GM10248 (cell line): ENCODE data around the gene ZFAND5.

Experiments
- CTCF ChIA-PET: fragments of 300-600 bp; sonication (Branson Sonifier 250); formaldehyde crosslinking; extraction: SDS; loops from one replicate; lab custom pipeline; 2021; ENCODE audit warnings: antibody characterized with exemption; lab: Yijun Ruan, JAX
- POLR2A ChIA-PET: fragments of 350-650 bp; sonication (Branson Sonifier 250); formaldehyde crosslinking; extraction: SDS; loops from one replicate; lab custom pipeline; 2020; ENCODE audit warnings: antibody characterized with exemption; lab: Yijun Ruan, JAX
- DNase-seq: peaks from one replicate; pipeline ENCODE4 v3.0.0; 2012; ENCODE audit errors: extremely low spot score
- CTCF ChIP-seq: IDR thresholded peaks from 2 replicates; pipeline ENCODE4 v1.5.1; 2012; ENCODE audit warnings: mild to moderate bottlenecking, low read depth; ENCODE audit errors: extremely low read depth, missing control alignments, control extremely low read depth

Gene ZFAND5

DNA sequence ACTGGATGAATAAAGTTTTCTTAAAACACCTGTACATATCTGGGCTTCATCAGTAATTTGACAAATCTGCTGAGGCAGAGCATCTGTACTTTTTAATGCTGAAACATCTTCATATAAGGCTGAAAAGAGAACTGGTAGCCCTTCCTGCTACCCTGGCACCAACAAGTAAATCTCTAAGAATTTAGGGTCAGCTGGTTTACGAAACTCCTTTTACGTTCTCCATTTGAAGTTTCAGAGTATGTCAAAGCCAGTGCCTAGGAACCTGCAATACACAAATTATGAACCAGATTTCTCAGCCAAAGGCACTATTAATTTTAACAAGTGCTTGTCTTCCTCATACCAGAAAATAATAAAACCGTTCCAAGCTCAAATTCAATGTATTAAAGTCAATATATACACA, 3.8 kb downstream of the ZFAND5 start:
- POLR2A ChIA-PET, result no interaction called here
- TF ChIP-seq CTCF, result no peak
- no peak for DNase-seq
- CTCF ChIA-PET, result interaction anchor here (0.8 kb wide), 1 partner anchor 89 kb away, joined by 3 read pairs; no protein-coding TSS in a partner anchor

DNA sequence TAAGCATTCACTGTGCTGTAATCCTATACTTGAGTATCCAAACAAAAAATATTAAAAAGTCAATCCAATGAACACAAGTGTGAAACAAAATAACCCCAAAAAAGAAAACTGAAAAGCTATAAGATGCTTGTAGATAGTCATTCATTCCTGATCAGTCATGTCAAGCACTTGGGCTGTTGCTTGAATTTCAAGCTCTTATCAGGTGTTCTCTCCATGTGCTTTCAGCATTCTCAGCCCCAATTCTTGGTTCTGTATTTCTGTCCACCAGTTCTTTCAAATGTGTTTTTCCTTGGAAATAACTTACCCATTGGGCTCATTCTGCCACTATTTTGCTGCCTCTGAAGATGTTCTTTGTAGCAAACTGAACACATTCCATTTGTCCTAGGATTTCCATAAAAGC, 4.7 kb downstream of the ZFAND5 start:
- ChIA-PET POLR2A (interaction anchor here (0.9 kb wide), 1 partner anchor 9 kb away, joined by 4 read pairs; no protein-coding TSS in a partner anchor), CTCF (interaction anchor here (0.9 to 1.1 kb wide), 3 partner anchors 15 to 230 kb away, joined by 3 read pairs; no protein-coding TSS in a partner anchor)
- no peak for TF ChIP-seq CTCF
- DNase-seq, result no peak

- POLR2A ChIA-PET, result interaction anchor here (0.6 to 2.8 kb wide), 3 partner anchors 9 to 249 kb away, joined by 4 to 15 read pairs (median 13); partner anchors contain the start of gene ZFAND5
- TF ChIP-seq CTCF, result no peak
- CTCF ChIA-PET, result no interaction called here
- no peak for DNase-seq
Observed at GRCh38 chr9:72356041-72356582, 8.9 kb downstream of the ZFAND5 start.

GRCh38 chr9:72355153-72355552, 9.9 kb downstream of the ZFAND5 start:
- DNase-seq, result no peak
- ChIA-PET CTCF (no interaction called here), POLR2A (interaction anchor here (0.7 to 2.8 kb wide), 2 partner anchors 10 to 235 kb away, joined by 3 to 15 read pairs; partner anchors contain the start of gene ZFAND5)
- no peak for TF ChIP-seq CTCF

- no peak for TF ChIP-seq CTCF
- ChIA-PET POLR2A (interaction anchor here (0.7 to 2.8 kb wide), 2 partner anchors 10 to 235 kb away, joined by 3 to 15 read pairs; partner anchors contain the start of gene ZFAND5), CTCF (no interaction called here)
- DNase-seq, result no peak
Observed at GRCh38 chr9:72354704-72355103, 10.3 kb downstream of the ZFAND5 start.

DNA sequence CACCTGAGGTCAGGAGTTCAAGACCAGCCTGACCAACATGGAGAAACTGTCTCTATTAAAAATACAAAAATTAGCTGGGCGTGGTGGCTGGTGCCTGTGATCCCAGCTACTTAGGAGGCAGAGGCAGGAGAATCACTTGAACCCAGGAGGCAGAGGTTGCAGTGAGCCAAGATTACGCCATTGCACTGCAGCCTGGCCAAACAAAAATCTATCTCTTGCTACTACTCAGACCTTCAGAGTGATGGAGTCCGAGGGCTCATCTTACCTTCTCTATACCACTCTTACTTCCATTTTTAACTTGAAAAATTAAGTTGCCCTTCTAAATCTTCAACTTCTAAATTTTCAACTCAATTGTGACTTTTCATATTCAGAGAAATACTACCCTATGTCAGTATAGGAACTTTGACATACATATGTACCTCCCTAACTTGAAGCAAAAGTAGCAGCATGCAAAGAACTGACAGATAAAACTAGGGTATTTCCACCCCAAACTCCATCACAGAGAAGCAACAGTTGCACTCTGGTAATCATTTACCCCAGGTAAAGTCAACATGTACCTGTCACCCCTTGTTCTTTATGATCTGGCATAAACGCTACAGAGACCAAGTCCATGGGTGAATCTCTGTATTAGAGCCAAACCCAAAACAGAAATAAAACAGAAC, 11.4 kb downstream of the ZFAND5 start:
- no peak for DNase-seq
- POLR2A ChIA-PET, result interaction anchor here (0.6 kb wide), 1 partner anchor 150 kb away, joined by 3 read pairs; no protein-coding TSS in a partner anchor
- CTCF ChIA-PET, result no interaction called here
- no peak for TF ChIP-seq CTCF
